ENCODE results near the gene TPBGL.
A peak's percentile ranks its signal among the peaks of the same experiment; 100 is the strongest.

The TPBGL gene

GRCh38 chr11:75208446-75208845 is 32.1 kb upstream of the TPBGL start:
- no peak overlapping the region for H3K4me3 ChIP-seq (ENCODE audit: low read depth, low read length)

- H3K4me3 ChIP-seq (ENCODE audit: low read depth, low read length), result no peak overlapping the region
These were observed 28.2 kb upstream of the TPBGL start for GRCh38 chr11:75212411-75212810.

GRCh38 chr11:75214411-75214821 is 26.2 kb upstream of the TPBGL start:
- H3K4me3 ChIP-seq (ENCODE audit: low read depth, low read length), result no peak overlapping the region

GRCh38 chr11:75214843-75215242 is 25.7 kb upstream of the TPBGL start:
- H3K4me3 ChIP-seq (ENCODE audit: low read depth, low read length), result no peak overlapping the region

- no peak overlapping the region for H3K4me3 ChIP-seq (ENCODE audit: low read depth, low read length)
These were observed 20.7 kb upstream of the TPBGL start for GRCh38 chr11:75219869-75220268.

GRCh38 chr11:75223954-75224643 is 16.5 kb upstream of the TPBGL start:
- H3K4me3 ChIP-seq (ENCODE audit: low read depth, low read length), result no peak overlapping the region

- H3K4me3 ChIP-seq (ENCODE audit: low read depth, low read length), result no peak overlapping the region
These were observed 14.8 kb upstream of the TPBGL start for GRCh38 chr11:75225794-75226193.

GRCh38 chr11:75229466-75229865 is 11.1 kb upstream of the TPBGL start:
- H3K4me3 ChIP-seq (ENCODE audit: low read depth, low read length), result no peak overlapping the region

GRCh38 chr11:75230621-75231020 is 10.0 kb upstream of the TPBGL start:
- no peak overlapping the region for H3K4me3 ChIP-seq (ENCODE audit: low read depth, low read length)

- no peak overlapping the region for H3K4me3 ChIP-seq (ENCODE audit: low read depth, low read length)
These were observed 6.8 kb upstream of the TPBGL start for GRCh38 chr11:75233754-75234172.

GRCh38 chr11:75236062-75236461 is 4.5 kb upstream of the TPBGL start:
- H3K4me3 ChIP-seq (ENCODE audit: low read depth, low read length), result no peak overlapping the region

- H3K4me3 ChIP-seq (ENCODE audit: low read depth, low read length), result no peak overlapping the region
These were observed 3.5 kb upstream of the TPBGL start for GRCh38 chr11:75237050-75237449.

- no peak overlapping the region for H3K4me3 ChIP-seq (ENCODE audit: low read depth, low read length)
These were observed 1.8 kb upstream of the TPBGL start for GRCh38 chr11:75238595-75239440.

- no peak overlapping the region for H3K4me3 ChIP-seq (ENCODE audit: low read depth, low read length)
These were observed 863 bp upstream of the TPBGL start for GRCh38 chr11:75239531-75240290.

GRCh38 chr11:75241036-75241905 is 697 bp downstream of the TPBGL start:
- H3K4me3 ChIP-seq (ENCODE audit: low read depth, low read length), result peak overlapping the region; percentile 41

- peak overlapping the region; percentile 41 for H3K4me3 ChIP-seq (ENCODE audit: low read depth, low read length)
These were observed 1.5 kb downstream of the TPBGL start for GRCh38 chr11:75241906-75242644.

GRCh38 chr11:75242722-75243600 is 2.4 kb downstream of the TPBGL start:
- no peak overlapping the region for H3K4me3 ChIP-seq (ENCODE audit: low read depth, low read length)

- H3K4me3 ChIP-seq (ENCODE audit: low read depth, low read length), result no peak overlapping the region
These were observed 3.7 kb downstream of the TPBGL start for GRCh38 chr11:75244052-75244814.

Measured in iPS-11a (cell line).